ENCODE data around the gene FEN1.

Gene FEN1

GRCh38 chr11:61846362-61847020 lies 53.8 kb downstream of the FEN1 start:
- no peak for DNase-seq
